A673 (cell line): ENCODE results near the gene MXD3.

Experiments used
- EZH2 ChIP-seq: fragments of 200-600 bp; sonication (generic); IDR thresholded peaks from 2 replicates; pipeline ENCODE4 v1.6.1; 2017; ENCODE audit warnings: borderline replicate concordance, low read depth, mild to moderate bottlenecking, mixed read lengths, antibody characterized with exemption, low read length; ENCODE audit not compliant: poor library complexity, severe bottlenecking
- TF ChIP-seq, protein P1 (sequence below): fragments of 300-800, 200-600 bp; sonication (generic); conservative IDR thresholded peaks from 2 replicates; pipeline ENCODE4 v1.5.1; 2017; ENCODE audit warnings: low read depth, mild to moderate bottlenecking, antibody characterized with exemption, low read length, moderate library complexity, mixed read lengths

DNA sequence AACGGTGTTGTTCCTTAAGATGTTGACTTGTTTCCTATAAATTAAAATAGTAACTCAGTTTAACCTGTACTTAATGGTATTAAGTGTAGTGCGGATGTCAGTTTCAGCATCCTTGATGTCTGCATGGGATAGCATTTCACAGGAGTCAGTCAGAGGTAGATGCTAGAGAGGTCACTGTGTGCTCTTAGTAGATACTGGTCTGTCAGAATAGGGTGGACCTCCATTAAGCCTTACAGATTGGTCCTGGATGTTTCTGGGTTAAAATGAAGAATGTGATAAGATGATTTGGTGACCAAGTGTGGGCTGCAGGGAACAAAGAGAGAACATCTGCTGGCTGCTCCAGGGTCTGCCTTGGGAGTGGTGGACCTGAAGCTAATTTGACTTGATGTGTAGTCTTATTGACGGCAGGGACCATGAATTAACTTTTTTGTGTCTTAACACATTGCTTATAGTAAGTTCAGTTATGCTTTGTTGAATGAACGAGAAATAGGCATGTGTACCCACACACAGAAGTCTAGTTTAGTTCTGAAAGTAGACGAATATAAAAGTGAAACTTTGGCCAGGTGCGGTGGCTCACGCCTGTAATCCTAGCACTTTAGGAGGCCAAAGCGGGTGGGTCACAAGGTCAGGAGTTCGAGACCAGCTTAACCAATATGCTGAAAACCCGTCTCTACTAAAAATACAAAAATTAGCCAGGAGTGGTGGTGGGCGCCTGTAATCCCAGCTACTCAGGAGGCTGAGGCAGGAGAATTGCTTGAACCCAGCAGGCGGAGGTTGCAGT lies 20.7 kb downstream of the MXD3 start:
- TF ChIP-seq, protein P1, sequence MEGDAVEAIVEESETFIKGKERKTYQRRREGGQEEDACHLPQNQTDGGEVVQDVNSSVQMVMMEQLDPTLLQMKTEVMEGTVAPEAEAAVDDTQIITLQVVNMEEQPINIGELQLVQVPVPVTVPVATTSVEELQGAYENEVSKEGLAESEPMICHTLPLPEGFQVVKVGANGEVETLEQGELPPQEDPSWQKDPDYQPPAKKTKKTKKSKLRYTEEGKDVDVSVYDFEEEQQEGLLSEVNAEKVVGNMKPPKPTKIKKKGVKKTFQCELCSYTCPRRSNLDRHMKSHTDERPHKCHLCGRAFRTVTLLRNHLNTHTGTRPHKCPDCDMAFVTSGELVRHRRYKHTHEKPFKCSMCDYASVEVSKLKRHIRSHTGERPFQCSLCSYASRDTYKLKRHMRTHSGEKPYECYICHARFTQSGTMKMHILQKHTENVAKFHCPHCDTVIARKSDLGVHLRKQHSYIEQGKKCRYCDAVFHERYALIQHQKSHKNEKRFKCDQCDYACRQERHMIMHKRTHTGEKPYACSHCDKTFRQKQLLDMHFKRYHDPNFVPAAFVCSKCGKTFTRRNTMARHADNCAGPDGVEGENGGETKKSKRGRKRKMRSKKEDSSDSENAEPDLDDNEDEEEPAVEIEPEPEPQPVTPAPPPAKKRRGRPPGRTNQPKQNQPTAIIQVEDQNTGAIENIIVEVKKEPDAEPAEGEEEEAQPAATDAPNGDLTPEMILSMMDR, result no peak
- no peak for TF ChIP-seq EZH2
